Spleen (tissue), 7 donors: ENCODE results near the gene RRP12.
A peak's percentile ranks its signal among the peaks of the same experiment; 100 is the strongest.

Source experiments
- POLR2A ChIP-seq, 3 donors: fragments of 450-650 bp; IDR thresholded peaks; one replicate each; pipeline ENCODE4 v1.5.1; 2017; ENCODE audit warnings: antibody characterized with exemption in 3 of 3, mild to moderate bottlenecking in 1 of 3
- POLR2AphosphoS5 ChIP-seq, 3 donors: sonication (generic); formaldehyde crosslinking; IDR thresholded peaks; one replicate each; pipeline ENCODE4 v1.5.1; 2017; ENCODE audit warnings: antibody characterized with exemption in 3 of 3
- TF ChIP-seq, protein P1 (sequence below), 11 experiments: fragments of 200-600 bp in 7 of 11; fragments of 450-650 bp in 4 of 11; sonication (generic) in 4 of 11; IDR thresholded peaks in 8 of 11; conservative IDR thresholded peaks in 3 of 11; 1 replicate in 7 of 11; 2 replicates in 4 of 11; pipeline versions ENCODE4 v1.4.0 to v1.8.0; 2016 to 2021; ENCODE audit warnings: antibody characterized with exemption in 11 of 11, inconsistent platforms in 4 of 11, mild to moderate bottlenecking in 1 of 11
- donor health status: DM: no; HTN: no; CAD: no; lungs with moderate emphysema.
- donor health status: DM: no; HTN: no; CAD: no.
- donor health status: DM: no; HTN: no; CAD: no.

DNA sequence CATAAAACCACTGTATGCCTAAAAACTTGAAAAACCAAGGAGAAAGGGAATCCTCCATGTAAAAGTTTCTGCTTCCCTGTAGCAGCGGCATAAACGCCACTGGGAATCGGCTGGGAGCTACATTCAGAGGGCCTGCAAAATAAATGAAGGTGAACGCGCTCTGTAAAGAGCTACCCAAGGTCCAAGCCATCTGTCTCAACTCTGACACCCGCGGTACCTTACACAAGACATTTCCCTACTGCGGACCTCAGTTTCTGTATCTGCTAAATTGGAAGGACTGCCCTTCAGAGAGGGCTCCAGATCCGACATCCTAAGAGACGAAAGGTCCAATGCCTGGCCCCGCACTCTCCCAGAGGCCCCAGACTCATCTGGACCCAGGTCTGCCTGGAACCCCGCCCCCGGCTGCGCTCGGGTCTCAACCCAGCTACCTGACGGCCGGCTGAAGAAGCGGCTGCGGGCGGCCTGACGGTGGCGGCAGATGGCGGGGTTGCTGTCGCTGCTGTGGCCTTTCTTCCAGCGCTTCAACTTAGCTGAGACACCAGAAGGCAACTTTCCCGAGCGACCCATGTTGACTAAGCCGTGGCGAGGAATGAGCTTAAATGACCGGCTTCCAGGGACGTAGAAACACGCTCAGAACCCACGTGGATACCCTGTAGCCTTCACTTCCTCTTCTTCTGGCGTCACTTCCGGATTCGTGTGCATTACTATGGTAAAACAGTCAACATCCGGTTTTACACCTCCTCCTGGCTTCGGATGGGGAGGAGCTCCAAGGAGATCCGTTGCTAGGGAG, at the start of gene RRP12:
- TF ChIP-seq, protein P1, sequence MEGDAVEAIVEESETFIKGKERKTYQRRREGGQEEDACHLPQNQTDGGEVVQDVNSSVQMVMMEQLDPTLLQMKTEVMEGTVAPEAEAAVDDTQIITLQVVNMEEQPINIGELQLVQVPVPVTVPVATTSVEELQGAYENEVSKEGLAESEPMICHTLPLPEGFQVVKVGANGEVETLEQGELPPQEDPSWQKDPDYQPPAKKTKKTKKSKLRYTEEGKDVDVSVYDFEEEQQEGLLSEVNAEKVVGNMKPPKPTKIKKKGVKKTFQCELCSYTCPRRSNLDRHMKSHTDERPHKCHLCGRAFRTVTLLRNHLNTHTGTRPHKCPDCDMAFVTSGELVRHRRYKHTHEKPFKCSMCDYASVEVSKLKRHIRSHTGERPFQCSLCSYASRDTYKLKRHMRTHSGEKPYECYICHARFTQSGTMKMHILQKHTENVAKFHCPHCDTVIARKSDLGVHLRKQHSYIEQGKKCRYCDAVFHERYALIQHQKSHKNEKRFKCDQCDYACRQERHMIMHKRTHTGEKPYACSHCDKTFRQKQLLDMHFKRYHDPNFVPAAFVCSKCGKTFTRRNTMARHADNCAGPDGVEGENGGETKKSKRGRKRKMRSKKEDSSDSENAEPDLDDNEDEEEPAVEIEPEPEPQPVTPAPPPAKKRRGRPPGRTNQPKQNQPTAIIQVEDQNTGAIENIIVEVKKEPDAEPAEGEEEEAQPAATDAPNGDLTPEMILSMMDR (IDR thresholded peaks at IDR 0.05 in 8 of 11, conservative IDR thresholded peaks at IDR 0.05 in 3 of 11), result peak in 2 of 11 experiments; percentile 15 to 25
- peak in 1 of 3 donors; percentile 58 for TF ChIP-seq POLR2A (IDR thresholded peaks at IDR 0.05)
- TF ChIP-seq POLR2AphosphoS5 (IDR thresholded peaks at IDR 0.05), result peak; percentile 69 to 89 (median 83)
